ENCODE measurements around the gene MINK1. TPM values are rescaled to one million over a fixed set of nuclear protein-coding genes. Genes with fewer than 3 reads are reported as not detected.

Gene MINK1
- total and polyA plus RNA-seq, 10 of the 15 experiments (the other 5 are each of a cell fraction or from before 2014, with no cell fraction given): 0.08 to 55.6 (median 15.0) TPM

Other genes starting within 250 kb of the MINK1 start
Only the 7 nearest of the 25 such genes appear.
- gene TM4SF5, start 61.5 kb upstream of the MINK1 start, total RNA-seq (2014; rRNA removed): 0.40 TPM in 1 of 2 replicates, not detected in the other
- gene TM4SF5, start 61.5 kb upstream of the MINK1 start, total RNA-seq (2014; rRNA removed; fragmentation: Illumina TruSeq; extraction: Trizol): not detected in 2 replicates
- gene TM4SF5, start 61.5 kb upstream of the MINK1 start, total RNA-seq (2021): not detected in 2 replicates
- not detected in 2 replicates for gene TM4SF5, start 61.5 kb upstream of the MINK1 start, polyA plus RNA-seq (2011; rRNA removed)
- gene TM4SF5, start 61.5 kb upstream of the MINK1 start, polyA plus RNA-seq (2014; fragmentation: Illumina TruSeq; extraction: Trizol): not detected in 2 replicates
- not detected for gene TM4SF5, start 61.5 kb upstream of the MINK1 start, polyA plus RNA-seq (2014; fragmentation: Nextera tagmentation; extraction: Ambion mirVana)
- not detected in 2 replicates for gene TM4SF5, start 61.5 kb upstream of the MINK1 start, polyA plus RNA-seq (2014; rRNA removed)
- gene TM4SF5, start 61.5 kb upstream of the MINK1 start, polyA plus RNA-seq (2016; fragmentation: Nextera tagmentation; extraction: Ambion mirVana): not detected
- gene VMO1, start 47.0 kb upstream of the MINK1 start, total RNA-seq (2014; rRNA removed): 0.76 TPM in 1 of 2 replicates, not detected in the other
- 0.23 and 0.31 TPM in 2 replicates for gene VMO1, start 47.0 kb upstream of the MINK1 start, total RNA-seq (2014; rRNA removed; fragmentation: Illumina TruSeq; extraction: Trizol)
- 0.93 TPM in 1 of 2 replicates, not detected in the other for gene VMO1, start 47.0 kb upstream of the MINK1 start, total RNA-seq (2021)
- gene VMO1, start 47.0 kb upstream of the MINK1 start, polyA plus RNA-seq (2011; rRNA removed): not detected in 2 replicates
- not detected in 2 replicates for gene VMO1, start 47.0 kb upstream of the MINK1 start, polyA plus RNA-seq (2014; fragmentation: Illumina TruSeq; extraction: Trizol)
- under 1 TPM in 1 of 2 experiments, not detected in 1; 0.27 TPM for gene VMO1, start 47.0 kb upstream of the MINK1 start, polyA plus RNA-seq (2014; fragmentation: Nextera tagmentation; extraction: Ambion mirVana)
- gene VMO1, start 47.0 kb upstream of the MINK1 start, polyA plus RNA-seq (2014; rRNA removed): 0.54 and 0.74 TPM in 2 replicates
- gene VMO1, start 47.0 kb upstream of the MINK1 start, polyA plus RNA-seq (2016; fragmentation: Nextera tagmentation; extraction: Ambion mirVana): not detected
- gene GLTPD2, start 44.4 kb upstream of the MINK1 start, total RNA-seq (2014; rRNA removed): 0.34 TPM in 1 of 2 replicates, not detected in the other
- gene GLTPD2, start 44.4 kb upstream of the MINK1 start, total RNA-seq (2014; rRNA removed; fragmentation: Illumina TruSeq; extraction: Trizol): not detected in 2 replicates
- gene GLTPD2, start 44.4 kb upstream of the MINK1 start, total RNA-seq (2021): not detected in 2 replicates
- not detected in 2 replicates for gene GLTPD2, start 44.4 kb upstream of the MINK1 start, polyA plus RNA-seq (2011; rRNA removed)
- not detected in 2 replicates for gene GLTPD2, start 44.4 kb upstream of the MINK1 start, polyA plus RNA-seq (2014; fragmentation: Illumina TruSeq; extraction: Trizol)
- not detected for gene GLTPD2, start 44.4 kb upstream of the MINK1 start, polyA plus RNA-seq (2014; fragmentation: Nextera tagmentation; extraction: Ambion mirVana)
- gene GLTPD2, start 44.4 kb upstream of the MINK1 start, polyA plus RNA-seq (2014; rRNA removed): not detected in 2 replicates
- gene GLTPD2, start 44.4 kb upstream of the MINK1 start, polyA plus RNA-seq (2016; fragmentation: Nextera tagmentation; extraction: Ambion mirVana): under 1 TPM in 1 of 2 experiments, not detected in 1; 0.16 TPM
- gene PSMB6, start 37.2 kb upstream of the MINK1 start, total RNA-seq (2014; rRNA removed): 239 and 246 TPM in 2 replicates
- 171 and 182 TPM in 2 replicates for gene PSMB6, start 37.2 kb upstream of the MINK1 start, total RNA-seq (2014; rRNA removed; fragmentation: Illumina TruSeq; extraction: Trizol)
- 144 and 150 TPM in 2 replicates for gene PSMB6, start 37.2 kb upstream of the MINK1 start, total RNA-seq (2021)
- 115 and 191 TPM in 2 replicates for gene PSMB6, start 37.2 kb upstream of the MINK1 start, polyA plus RNA-seq (2011; rRNA removed)
- 143 and 207 TPM in 2 replicates for gene PSMB6, start 37.2 kb upstream of the MINK1 start, polyA plus RNA-seq (2014; fragmentation: Illumina TruSeq; extraction: Trizol)
- gene PSMB6, start 37.2 kb upstream of the MINK1 start, polyA plus RNA-seq (2014; fragmentation: Nextera tagmentation; extraction: Ambion mirVana): 100 to 1,000 TPM; 357 to 546 TPM
- 225 and 288 TPM in 2 replicates for gene PSMB6, start 37.2 kb upstream of the MINK1 start, polyA plus RNA-seq (2014; rRNA removed)
- gene PSMB6, start 37.2 kb upstream of the MINK1 start, polyA plus RNA-seq (2016; fragmentation: Nextera tagmentation; extraction: Ambion mirVana): 100 to 1,000 TPM; 361 to 392 TPM
- 9.4 and 12.2 TPM in 2 replicates for gene PLD2, start 26.2 kb upstream of the MINK1 start, total RNA-seq (2014; rRNA removed)
- 7.3 and 8.1 TPM in 2 replicates for gene PLD2, start 26.2 kb upstream of the MINK1 start, total RNA-seq (2014; rRNA removed; fragmentation: Illumina TruSeq; extraction: Trizol)
- 12.9 and 15.2 TPM in 2 replicates for gene PLD2, start 26.2 kb upstream of the MINK1 start, total RNA-seq (2021)
- 4.4 and 7.7 TPM in 2 replicates for gene PLD2, start 26.2 kb upstream of the MINK1 start, polyA plus RNA-seq (2011; rRNA removed)
- gene PLD2, start 26.2 kb upstream of the MINK1 start, polyA plus RNA-seq (2014; fragmentation: Illumina TruSeq; extraction: Trizol): 5.1 and 6.8 TPM in 2 replicates
- gene PLD2, start 26.2 kb upstream of the MINK1 start, polyA plus RNA-seq (2014; fragmentation: Nextera tagmentation; extraction: Ambion mirVana): under 1 TPM; 0.71 to 0.73 TPM
- 13.9 and 16.5 TPM in 2 replicates for gene PLD2, start 26.2 kb upstream of the MINK1 start, polyA plus RNA-seq (2014; rRNA removed)
- 1 to 10 TPM; 4.8 to 5.3 TPM for gene PLD2, start 26.2 kb upstream of the MINK1 start, polyA plus RNA-seq (2016; fragmentation: Nextera tagmentation; extraction: Ambion mirVana)
- gene C17orf107, start 66.2 kb downstream of the MINK1 start, total RNA-seq (2014; rRNA removed): 0.23 and 0.33 TPM in 2 replicates
- gene C17orf107, start 66.2 kb downstream of the MINK1 start, total RNA-seq (2014; rRNA removed; fragmentation: Illumina TruSeq; extraction: Trizol): 0.18 TPM in 1 of 2 replicates, not detected in the other
- 0.16 and 0.46 TPM in 2 replicates for gene C17orf107, start 66.2 kb downstream of the MINK1 start, total RNA-seq (2021)
- 0.05 TPM in 1 of 2 replicates, not detected in the other for gene C17orf107, start 66.2 kb downstream of the MINK1 start, polyA plus RNA-seq (2011; rRNA removed)
- 0.09 TPM in 1 of 2 replicates, not detected in the other for gene C17orf107, start 66.2 kb downstream of the MINK1 start, polyA plus RNA-seq (2014; fragmentation: Illumina TruSeq; extraction: Trizol)
- not detected for gene C17orf107, start 66.2 kb downstream of the MINK1 start, polyA plus RNA-seq (2014; fragmentation: Nextera tagmentation; extraction: Ambion mirVana)
- 0.18 TPM in 1 of 2 replicates, not detected in the other for gene C17orf107, start 66.2 kb downstream of the MINK1 start, polyA plus RNA-seq (2014; rRNA removed)
- gene C17orf107, start 66.2 kb downstream of the MINK1 start, polyA plus RNA-seq (2016; fragmentation: Nextera tagmentation; extraction: Ambion mirVana): under 1 TPM; 0.07 to 0.11 TPM
- gene CHRNE, start 69.8 kb downstream of the MINK1 start, total RNA-seq (2014; rRNA removed): 0.11 TPM in 1 of 2 replicates, not detected in the other
- gene CHRNE, start 69.8 kb downstream of the MINK1 start, total RNA-seq (2014; rRNA removed; fragmentation: Illumina TruSeq; extraction: Trizol): not detected in 2 replicates
- 0.08 and 0.10 TPM in 2 replicates for gene CHRNE, start 69.8 kb downstream of the MINK1 start, total RNA-seq (2021)
- 0.05 TPM in 1 of 2 replicates, not detected in the other for gene CHRNE, start 69.8 kb downstream of the MINK1 start, polyA plus RNA-seq (2011; rRNA removed)
- not detected in 2 replicates for gene CHRNE, start 69.8 kb downstream of the MINK1 start, polyA plus RNA-seq (2014; fragmentation: Illumina TruSeq; extraction: Trizol)
- gene CHRNE, start 69.8 kb downstream of the MINK1 start, polyA plus RNA-seq (2014; fragmentation: Nextera tagmentation; extraction: Ambion mirVana): under 1 TPM in 1 of 2 experiments, not detected in 1; 0.05 TPM
- gene CHRNE, start 69.8 kb downstream of the MINK1 start, polyA plus RNA-seq (2014; rRNA removed): 0.22 TPM in 1 of 2 replicates, not detected in the other
- gene CHRNE, start 69.8 kb downstream of the MINK1 start, polyA plus RNA-seq (2016; fragmentation: Nextera tagmentation; extraction: Ambion mirVana): not detected